Putamen (tissue), 1 donor: ENCODE data around the gene ADAMTS15.

Source experiments
- DNase-seq: peaks from one replicate; pipeline ENCODE4 v3.0.0-alpha.2; 2016; ENCODE audit warnings: low spot score

ADAMTS15 gene

GRCh38 chr11:130448416-130449309, at the start of gene ADAMTS15:
TSS of gene ADAMTS15 (plus strand) at chr11:130448645. CDS start at chr11:130448974, 329 bp downstream.
- DNase-seq: no peak

GRCh38 chr11:130399196-130399595, 49.2 kb upstream of the ADAMTS15 start:
- DNase-seq: no peak

- no peak for DNase-seq
Observed at GRCh38 chr11:130400781-130401483, 47.5 kb upstream of the ADAMTS15 start.

GRCh38 chr11:130402570-130402969, 45.9 kb upstream of the ADAMTS15 start:
- no peak for DNase-seq

- peak; percentile 75 for DNase-seq
Observed at GRCh38 chr11:130403271-130403804, 45.1 kb upstream of the ADAMTS15 start.

DNA sequence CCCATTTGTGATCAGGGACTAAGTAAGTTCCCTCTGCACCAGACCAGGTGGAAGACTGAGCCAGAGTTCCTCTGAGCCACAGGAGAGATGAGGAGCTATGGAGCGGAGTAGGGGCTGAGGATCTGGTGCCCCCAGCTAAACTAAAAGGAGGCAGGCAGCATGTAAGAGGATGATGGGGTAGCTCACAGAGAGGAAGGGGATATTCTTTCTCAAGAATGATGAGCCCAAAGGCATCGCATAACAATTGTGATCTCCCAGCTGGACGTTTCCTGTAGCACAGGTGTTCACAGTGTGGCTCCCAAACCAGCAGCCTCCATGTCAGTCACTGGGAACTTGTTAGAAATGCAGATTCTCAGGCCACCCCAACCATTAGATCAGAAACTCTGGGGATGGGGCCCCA, 44.5 kb upstream of the ADAMTS15 start:
- no peak for DNase-seq

DNA sequence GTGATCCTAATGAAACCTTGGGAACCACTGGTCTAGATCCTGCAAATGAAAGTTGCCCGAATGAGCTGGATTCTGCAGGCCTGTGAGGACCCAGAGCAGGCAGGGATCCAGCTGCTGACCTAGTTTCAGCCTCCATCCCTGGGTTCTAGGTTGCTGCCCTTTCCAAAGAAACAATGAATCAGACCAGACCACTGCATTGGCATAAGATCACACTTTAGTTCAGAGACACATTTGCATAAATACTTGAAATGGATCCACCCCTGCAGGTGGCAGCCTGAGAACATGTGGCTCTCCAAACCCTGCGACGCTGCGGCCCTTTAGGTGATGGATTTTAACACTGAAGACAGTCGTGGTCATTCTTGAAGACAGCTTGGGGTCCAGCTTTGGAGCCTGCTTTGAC, 43.7 kb upstream of the ADAMTS15 start:
- DNase-seq: no peak

DNA sequence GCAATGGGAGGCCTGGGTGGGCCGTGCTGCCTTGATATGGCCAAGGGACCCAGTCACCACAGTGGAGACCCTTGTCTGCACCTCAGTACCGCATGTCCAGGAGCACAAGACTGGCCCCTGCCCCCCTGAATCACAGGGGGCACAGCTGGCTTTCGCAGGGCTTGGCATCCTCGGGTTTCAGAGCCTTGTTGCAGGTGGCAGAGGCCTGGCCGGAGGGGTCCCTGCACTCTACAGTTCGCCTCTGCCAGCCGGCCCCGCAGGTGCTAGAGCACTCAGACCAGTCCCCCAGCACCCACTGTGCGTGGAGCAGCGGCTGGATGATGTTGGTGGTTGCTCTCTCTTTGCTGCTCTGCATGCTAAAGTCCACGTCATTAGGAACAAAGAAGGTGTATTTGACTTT, 43.0 kb upstream of the ADAMTS15 start:
- DNase-seq: no peak

- DNase-seq: no peak
Observed at GRCh38 chr11:130407978-130408377, 40.5 kb upstream of the ADAMTS15 start.

DNA sequence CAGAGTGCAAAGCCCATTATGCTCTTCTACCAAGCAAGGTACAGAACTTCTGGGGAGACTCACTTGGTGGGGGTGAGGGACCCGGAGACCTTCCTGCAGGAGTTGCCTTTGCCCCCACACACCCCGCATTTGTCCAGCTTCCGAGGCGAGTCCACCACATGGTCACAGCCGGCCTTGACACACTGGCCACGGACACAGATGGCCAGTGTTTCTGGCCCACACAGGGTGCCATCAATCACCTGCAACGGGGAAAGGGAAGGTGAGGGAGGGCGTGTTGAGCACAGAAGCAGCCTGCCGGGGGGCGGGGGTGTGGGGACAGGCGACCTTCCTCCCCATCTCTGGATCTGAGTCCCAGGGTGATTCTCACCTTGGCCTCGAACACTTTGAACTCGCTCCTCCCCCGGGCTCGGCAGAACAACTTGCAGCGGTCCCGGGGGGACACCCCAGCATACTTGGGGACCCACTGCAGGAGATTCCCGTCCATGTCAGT, 40.0 kb upstream of the ADAMTS15 start:
- DNase-seq: no peak

DNA sequence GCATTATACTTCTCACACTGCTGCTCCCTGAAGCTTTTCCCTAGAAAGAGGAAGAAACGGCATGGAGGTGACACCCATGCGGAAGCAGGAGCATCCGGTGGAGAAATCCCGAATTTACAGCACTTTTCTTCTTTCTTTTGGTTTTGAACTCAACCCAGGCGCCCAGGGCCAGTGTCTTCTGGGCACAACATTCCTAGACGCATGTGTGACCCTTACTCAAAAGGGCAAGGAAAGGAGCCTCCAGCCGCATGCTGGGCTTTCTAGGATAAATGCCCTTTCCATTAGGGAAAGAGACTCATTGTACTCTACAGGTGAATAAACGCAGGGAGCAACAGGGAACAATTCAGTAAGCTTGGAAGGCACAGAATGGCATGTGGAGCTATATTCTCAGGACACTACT, 39.5 kb upstream of the ADAMTS15 start:
- DNase-seq: no peak

- DNase-seq: no peak
Observed at GRCh38 chr11:130409594-130410388, 38.7 kb upstream of the ADAMTS15 start.

DNA sequence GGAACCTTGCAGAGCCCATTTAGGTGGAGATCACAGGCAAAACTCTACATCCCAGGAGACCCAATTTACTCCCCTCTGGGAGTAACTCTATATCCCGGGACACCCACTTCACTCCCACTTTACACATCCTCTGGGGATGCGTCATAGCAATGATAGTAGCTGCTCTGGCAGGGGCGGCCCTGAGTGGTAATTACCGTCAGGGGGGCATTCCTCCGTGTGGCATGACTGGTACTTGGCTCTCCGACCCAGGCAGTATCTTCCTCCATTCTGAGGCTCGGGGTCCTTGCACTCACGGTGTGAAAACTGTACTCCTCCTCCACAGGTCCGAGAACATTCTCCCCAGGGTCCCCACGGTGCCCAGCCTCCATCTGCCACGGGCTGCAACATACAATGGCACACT, 37.2 kb upstream of the ADAMTS15 start:
- no peak for DNase-seq

- DNase-seq: no peak
Observed at GRCh38 chr11:130413405-130414106, 34.9 kb upstream of the ADAMTS15 start.

DNA sequence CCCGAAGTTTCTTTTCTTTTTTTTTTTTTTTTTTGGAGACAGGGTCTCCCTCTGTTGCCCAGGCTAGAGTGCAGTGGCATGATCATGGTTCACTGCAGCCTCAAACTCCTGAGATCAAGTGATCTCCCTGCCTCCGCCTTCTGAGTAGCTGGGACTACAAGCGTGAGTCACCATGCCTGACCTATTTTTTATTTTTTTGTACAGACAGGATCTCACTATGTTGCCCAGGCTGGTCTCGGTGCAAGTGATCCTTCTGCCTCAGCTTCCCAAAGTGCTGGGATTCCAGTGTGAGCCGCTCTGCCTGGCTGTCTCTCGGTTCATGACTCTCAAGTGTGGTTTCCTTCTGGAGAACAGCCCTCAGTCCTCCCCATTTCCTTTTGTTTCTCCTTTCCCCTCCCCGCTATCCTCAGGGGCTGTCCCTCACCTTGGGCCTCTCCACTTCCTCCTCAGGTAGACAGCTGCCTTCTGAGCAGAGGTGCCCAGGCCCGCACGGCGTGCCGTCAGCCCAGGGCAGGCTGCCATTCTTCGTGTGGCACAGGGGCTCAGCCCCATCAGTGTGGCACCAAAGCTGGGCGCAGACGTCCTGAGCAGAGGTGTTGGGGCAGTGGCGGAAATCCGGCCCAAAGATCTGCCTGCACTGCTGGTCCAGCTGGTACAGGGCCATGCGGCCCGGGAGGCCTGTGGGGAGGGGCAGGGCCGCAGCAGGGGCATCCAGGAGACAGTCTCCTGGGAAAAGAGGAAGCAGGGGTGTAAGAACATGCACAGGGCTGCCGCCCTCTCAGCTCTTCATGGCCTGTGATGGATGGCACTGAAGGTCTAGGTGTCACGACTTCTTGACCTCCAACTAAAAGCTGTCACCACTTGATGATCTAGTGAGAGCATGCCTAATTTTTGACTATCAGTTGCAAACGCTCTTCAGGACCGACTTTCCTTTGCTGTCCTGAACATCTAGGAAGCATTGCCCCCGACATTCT, 34.1 kb upstream of the ADAMTS15 start:
- DNase-seq: no peak

DNA sequence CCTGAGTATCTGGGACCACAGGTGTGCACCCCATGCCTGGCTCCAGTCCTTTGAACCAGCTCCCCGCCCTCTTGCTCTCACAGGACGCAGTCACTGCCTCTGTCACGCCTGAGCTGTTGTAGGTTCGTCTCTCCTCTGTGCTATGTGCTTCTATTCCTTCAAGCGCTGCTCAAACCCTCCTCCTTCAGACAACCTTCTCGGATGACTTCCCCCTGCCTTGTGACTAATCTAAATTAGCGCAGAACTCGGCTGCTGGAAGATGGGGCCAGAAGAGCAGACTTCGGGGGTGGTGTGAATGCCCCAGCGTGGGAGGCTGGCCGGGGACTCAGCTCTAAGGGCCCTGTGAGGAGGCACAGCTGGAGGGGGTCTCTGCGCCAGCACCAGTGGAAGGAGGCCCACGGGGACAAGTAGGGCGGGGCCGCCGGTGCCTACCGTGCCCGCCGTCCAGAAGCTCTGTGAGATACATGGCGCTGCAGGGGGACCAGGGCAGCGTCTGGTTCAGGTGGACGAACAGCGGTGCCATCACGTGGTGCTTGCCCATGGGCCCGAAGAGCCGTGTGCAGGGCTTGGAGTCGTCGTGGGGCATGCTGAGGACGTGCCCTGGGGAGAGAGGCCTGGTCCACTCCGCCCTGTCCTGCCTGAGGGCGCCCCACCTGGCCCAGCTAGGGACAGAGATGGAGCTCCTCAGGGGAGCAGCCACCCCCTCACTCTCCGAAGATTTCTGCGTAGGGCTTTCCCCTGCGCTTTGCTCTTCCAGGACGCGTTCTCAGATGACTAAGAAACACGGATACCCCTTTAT, 32.5 kb upstream of the ADAMTS15 start:
- DNase-seq: no peak

GRCh38 chr11:130416530-130416882, 31.9 kb upstream of the ADAMTS15 start:
- no peak for DNase-seq

GRCh38 chr11:130416906-130417305, 31.5 kb upstream of the ADAMTS15 start:
- DNase-seq: no peak

DNA sequence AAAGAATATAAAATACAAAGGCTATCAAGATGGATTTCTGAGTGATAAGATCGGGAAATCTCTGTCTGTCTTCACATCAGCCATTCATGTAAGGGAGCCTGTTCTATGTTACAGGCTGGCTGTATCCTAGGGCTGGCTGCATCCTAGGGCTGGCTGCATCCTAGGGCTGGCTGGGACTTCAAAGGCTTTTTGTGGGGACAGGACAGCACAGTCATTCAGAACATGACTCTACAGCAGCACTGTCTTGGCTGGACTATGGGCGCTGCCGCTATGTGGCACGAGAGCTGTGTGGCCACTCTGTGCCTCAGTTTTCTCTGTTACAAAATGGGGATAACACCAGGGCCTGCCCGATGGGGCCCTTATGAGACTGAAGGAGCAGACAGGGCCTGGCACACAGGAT, 30.2 kb upstream of the ADAMTS15 start:
- DNase-seq: peak; percentile 75
